ENCODE measurements around the gene POU2F1. TPM values are rescaled to one million over a fixed set of nuclear protein-coding genes. Genes with fewer than 3 reads are reported as not detected.

POU2F1 gene
- total RNA-seq, 2 experiments from 2014 or later: 18.7 to 52.3 TPM

GRCh38 chr1:167273027-167273800 lies 52.5 kb downstream of the POU2F1 start:
- BruUV-seq (replicated peaks): no TSS peak
- ChIA-PET POLR2A (interaction anchor here (0.5 to 1.0 kb wide), 4 partner anchors 14 to 285 kb away, joined by 3 to 6 read pairs (median 3); no protein-coding TSS in a partner anchor), CTCF (ENCODE audit: unreplicated experiment) (no interaction called here)
- Histone ChIP-seq H3K4me3 (ENCODE audit: low read depth, low read length, poor library complexity, severe bottlenecking) (no peak overlapping the region), H3K9me3 (ENCODE audit: low read length) (no peaks in the 10 kb centered on the region), H2AFZ (ENCODE audit: low read length) (no peak overlapping the region), H3K4me2 (ENCODE audit: low read length) (no peak overlapping the region), H3K4me1 (ENCODE audit: insufficient read depth, low read length, poor library complexity, severe bottlenecking) (peaks cover 14% of the 10 kb centered on the region), H3K36me3 (ENCODE audit: insufficient read depth, low read length) (no peaks in the 10 kb centered on the region), H3K27ac (ENCODE audit: low read depth, low read length, poor library complexity, severe bottlenecking) (no peak overlapping the region), H3K9me2 (ENCODE audit: insufficient read depth, low read length) (no peaks in the 10 kb centered on the region), H4K20me1 (ENCODE audit: insufficient read depth, low read length) (no peaks in the 10 kb centered on the region), H3K79me2 (ENCODE audit: insufficient read depth, low read depth, low read length) (no peaks in the 10 kb centered on the region)
- intact Hi-C loops (cut with micrococcal nuclease; ENCODE audit: unreplicated experiment): no loop called here
- DNase-seq (ENCODE audit: low spot score): no peak
- no peak for TF ChIP-seq CTCF (conservative IDR thresholded peaks at IDR 0.05; ENCODE audit: low read length)
- no peak for TF ChIP-seq EZH2phosphoT487 (IDR thresholded peaks at IDR 0.05; ENCODE audit: borderline replicate concordance, low read depth, low read length)

- no peaks in the 10 kb centered on the region for H4K20me1 ChIP-seq (ENCODE audit: insufficient read depth, low read length)
- H2AFZ ChIP-seq (ENCODE audit: low read length): no peak overlapping the region
- H3K4me2 ChIP-seq (ENCODE audit: low read length): no peak overlapping the region
- H3K4me1 ChIP-seq (ENCODE audit: insufficient read depth, low read length, poor library complexity, severe bottlenecking): peaks cover 8% of the 10 kb centered on the region
- POLR2A ChIA-PET: interaction anchor here (0.6 to 1.0 kb wide), 5 partner anchors 10 to 55 kb away, joined by 3 to 9 read pairs (median 3); no protein-coding TSS in a partner anchor
- H3K9me2 ChIP-seq (ENCODE audit: insufficient read depth, low read length): no peaks in the 10 kb centered on the region
- intact Hi-C loops (cut with micrococcal nuclease; ENCODE audit: unreplicated experiment): no loop called here
- no peaks in the 10 kb centered on the region for H3K9me3 ChIP-seq (ENCODE audit: low read length)
- CTCF ChIA-PET (ENCODE audit: unreplicated experiment): no interaction called here
- TF ChIP-seq CTCF (conservative IDR thresholded peaks at IDR 0.05; ENCODE audit: low read length) (no peak), EZH2phosphoT487 (IDR thresholded peaks at IDR 0.05; ENCODE audit: borderline replicate concordance, low read depth, low read length) (no peak)
- no peak overlapping the region for H3K4me3 ChIP-seq (ENCODE audit: low read depth, low read length, poor library complexity, severe bottlenecking)
- no TSS peak for BruUV-seq (replicated peaks)
- no peaks in the 10 kb centered on the region for H3K79me2 ChIP-seq (ENCODE audit: insufficient read depth, low read depth, low read length)
- H3K36me3 ChIP-seq (ENCODE audit: insufficient read depth, low read length): no peaks in the 10 kb centered on the region
- no peak overlapping the region for H3K27ac ChIP-seq (ENCODE audit: low read depth, low read length, poor library complexity, severe bottlenecking)
- DNase-seq (ENCODE audit: low spot score): no peak
These were observed 53.4 kb downstream of the POU2F1 start for GRCh38 chr1:167274061-167274460.

GRCh38 chr1:167276969-167277368 lies 56.3 kb downstream of the POU2F1 start:
- no peak overlapping the region for H3K4me2 ChIP-seq (ENCODE audit: low read length)
- TF ChIP-seq CTCF (conservative IDR thresholded peaks at IDR 0.05; ENCODE audit: low read length) (no peak), EZH2phosphoT487 (IDR thresholded peaks at IDR 0.05; ENCODE audit: borderline replicate concordance, low read depth, low read length) (no peak)
- no peaks in the 10 kb centered on the region for H3K9me2 ChIP-seq (ENCODE audit: insufficient read depth, low read length)
- H3K79me2 ChIP-seq (ENCODE audit: insufficient read depth, low read depth, low read length): no peaks in the 10 kb centered on the region
- DNase-seq (ENCODE audit: low spot score): no peak
- intact Hi-C loops (cut with micrococcal nuclease; ENCODE audit: unreplicated experiment): no loop called here
- H3K4me1 ChIP-seq (ENCODE audit: insufficient read depth, low read length, poor library complexity, severe bottlenecking): no peaks in the 10 kb centered on the region
- H3K4me3 ChIP-seq (ENCODE audit: low read depth, low read length, poor library complexity, severe bottlenecking): no peak overlapping the region
- BruUV-seq (replicated peaks): no TSS peak
- H4K20me1 ChIP-seq (ENCODE audit: insufficient read depth, low read length): no peaks in the 10 kb centered on the region
- no peak overlapping the region for H2AFZ ChIP-seq (ENCODE audit: low read length)
- H3K9me3 ChIP-seq (ENCODE audit: low read length): no peaks in the 10 kb centered on the region
- H3K27ac ChIP-seq (ENCODE audit: low read depth, low read length, poor library complexity, severe bottlenecking): no peak overlapping the region
- ChIA-PET POLR2A (interaction anchor here (0.6 to 1.0 kb wide), 3 partner anchors 8 to 115 kb away, joined by 3 read pairs; no protein-coding TSS in a partner anchor), CTCF (ENCODE audit: unreplicated experiment) (no interaction called here)
- H3K36me3 ChIP-seq (ENCODE audit: insufficient read depth, low read length): no peaks in the 10 kb centered on the region
